GM12864 (cell line): ENCODE measurements around the gene C3.

Source experiments
- DNase-seq: peaks from one replicate; pipeline ENCODE4 v3.0.0-alpha.2; 2011; ENCODE audit warnings: low read depth
- H3K4me3 ChIP-seq: 2 replicates; pipeline ENCODE4 v1.5.1; 2011; ENCODE audit warnings: mild to moderate bottlenecking, low read depth, low read length, control low read depth
- TF ChIP-seq, protein P1 (sequence below): IDR thresholded peaks from 2 replicates; pipeline ENCODE4 v1.5.1; 2011; ENCODE audit warnings: low read depth, mild to moderate bottlenecking, moderate library complexity, low read length, control low read depth, inconsistent platforms; ENCODE audit errors: missing control alignments

The C3 gene

DNA sequence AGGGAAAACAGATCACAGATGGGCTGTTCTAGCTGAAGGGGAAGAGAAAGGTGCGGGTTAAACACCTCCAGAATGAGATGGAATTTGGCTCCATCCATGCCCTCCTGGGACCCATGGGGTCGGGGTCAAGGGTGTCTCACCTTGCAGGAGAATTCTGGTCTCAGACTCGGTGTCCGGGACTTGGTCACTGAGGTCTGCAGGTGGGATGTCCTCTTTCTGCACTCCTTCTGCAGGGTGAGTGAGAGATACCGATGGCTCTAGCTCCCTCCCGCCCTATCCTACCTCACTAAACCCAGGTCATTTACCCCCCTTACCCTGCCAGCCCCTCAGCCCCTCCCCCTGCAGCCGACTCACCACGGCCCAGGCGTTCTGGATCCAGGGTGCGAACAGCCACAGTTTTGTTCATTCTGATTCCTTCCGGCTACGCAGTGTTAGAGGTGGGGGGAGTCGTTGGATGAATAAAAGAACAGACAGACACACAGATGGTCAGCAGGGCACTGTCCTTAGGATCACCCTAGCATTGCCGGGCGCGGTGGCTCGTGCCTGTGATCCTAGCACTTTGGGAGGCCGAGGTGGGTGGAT, 24.1 kb downstream of the C3 start:
- no peak overlapping the region for H3K4me3 ChIP-seq
- TF ChIP-seq, protein P1, sequence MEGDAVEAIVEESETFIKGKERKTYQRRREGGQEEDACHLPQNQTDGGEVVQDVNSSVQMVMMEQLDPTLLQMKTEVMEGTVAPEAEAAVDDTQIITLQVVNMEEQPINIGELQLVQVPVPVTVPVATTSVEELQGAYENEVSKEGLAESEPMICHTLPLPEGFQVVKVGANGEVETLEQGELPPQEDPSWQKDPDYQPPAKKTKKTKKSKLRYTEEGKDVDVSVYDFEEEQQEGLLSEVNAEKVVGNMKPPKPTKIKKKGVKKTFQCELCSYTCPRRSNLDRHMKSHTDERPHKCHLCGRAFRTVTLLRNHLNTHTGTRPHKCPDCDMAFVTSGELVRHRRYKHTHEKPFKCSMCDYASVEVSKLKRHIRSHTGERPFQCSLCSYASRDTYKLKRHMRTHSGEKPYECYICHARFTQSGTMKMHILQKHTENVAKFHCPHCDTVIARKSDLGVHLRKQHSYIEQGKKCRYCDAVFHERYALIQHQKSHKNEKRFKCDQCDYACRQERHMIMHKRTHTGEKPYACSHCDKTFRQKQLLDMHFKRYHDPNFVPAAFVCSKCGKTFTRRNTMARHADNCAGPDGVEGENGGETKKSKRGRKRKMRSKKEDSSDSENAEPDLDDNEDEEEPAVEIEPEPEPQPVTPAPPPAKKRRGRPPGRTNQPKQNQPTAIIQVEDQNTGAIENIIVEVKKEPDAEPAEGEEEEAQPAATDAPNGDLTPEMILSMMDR, result no peak
- DNase-seq, result no peak

DNA sequence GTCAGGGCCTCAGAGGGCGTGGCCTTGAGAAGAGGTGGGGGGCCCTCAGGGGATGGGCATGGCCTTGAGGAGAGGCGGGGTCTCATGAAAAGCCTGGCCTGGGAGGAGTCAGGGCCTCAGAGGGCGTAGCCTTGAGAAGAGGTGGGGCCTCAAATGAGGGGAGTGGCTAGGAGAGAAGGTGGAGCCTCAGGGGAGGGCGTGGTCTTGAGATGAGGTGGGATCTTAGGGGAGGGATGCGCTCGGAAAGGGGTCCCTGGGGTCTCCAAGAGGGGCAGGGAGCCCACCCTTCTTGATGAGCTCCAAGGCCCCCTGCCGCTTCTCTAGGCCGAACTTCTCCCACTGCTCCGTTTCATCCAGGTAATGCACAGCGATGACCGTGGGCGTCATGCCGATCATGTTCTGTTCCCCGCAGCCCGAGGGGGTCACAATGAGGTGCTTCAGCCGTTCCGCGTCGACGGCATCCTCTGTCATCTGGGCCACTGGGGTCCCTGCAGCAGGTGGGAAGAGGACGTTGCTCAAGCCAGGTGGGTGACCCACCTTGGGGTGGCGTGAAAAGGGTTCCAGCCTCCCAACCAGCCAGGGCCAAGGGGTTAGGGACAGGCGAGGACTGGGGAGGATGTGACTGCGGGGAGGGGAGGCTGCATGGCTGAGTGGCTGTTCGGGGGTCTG, 26.2 kb downstream of the C3 start:
- no peak for DNase-seq
- TF ChIP-seq, protein P1, result no peak
- H3K4me3 ChIP-seq, result no peak overlapping the region

DNA sequence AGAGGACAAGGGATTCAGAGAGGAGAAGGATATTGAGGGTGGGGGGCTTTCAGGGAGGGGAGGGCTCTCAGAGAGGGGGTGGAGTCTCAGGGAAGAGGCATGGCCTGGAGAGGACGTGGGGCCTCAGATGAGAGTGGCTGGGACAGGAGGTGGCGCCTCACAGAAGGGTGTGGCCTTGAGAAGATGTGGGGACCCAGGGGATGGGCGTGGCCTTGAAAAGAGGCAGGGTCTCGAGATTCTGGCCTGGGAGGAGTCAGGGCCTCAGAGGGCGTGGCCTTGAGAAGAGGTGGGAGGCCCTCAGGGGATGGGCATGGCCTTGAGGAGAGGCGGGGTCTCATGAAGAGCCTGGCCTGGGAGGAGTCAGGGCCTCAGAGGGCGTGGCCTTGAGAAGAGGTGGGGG, 26.8 kb downstream of the C3 start:
- no peak for DNase-seq
- TF ChIP-seq, protein P1, result no peak
- H3K4me3 ChIP-seq, result no peak overlapping the region

DNA sequence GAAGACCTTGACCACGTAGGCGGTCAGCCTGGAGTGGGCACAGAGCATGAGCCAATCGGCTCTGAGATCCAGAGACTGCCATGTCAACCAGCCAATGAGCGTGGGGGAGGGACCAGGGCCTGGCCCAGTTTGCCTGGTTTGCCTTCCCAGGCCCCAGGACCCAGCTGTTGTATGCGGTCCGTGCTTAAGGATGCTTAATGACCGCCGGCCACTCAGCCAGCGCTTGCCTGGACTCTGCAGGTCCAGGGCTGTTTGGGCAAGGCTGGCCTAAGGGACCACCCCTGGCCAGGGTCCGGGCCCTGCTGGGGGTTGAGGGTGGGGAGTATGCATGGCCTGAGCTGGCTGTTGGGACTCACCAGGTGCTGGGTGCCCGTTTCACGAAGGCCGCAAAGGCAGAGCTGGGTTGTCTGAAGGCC, 27.4 kb downstream of the C3 start:
- TF ChIP-seq, protein P1, result no peak
- no peak overlapping the region for H3K4me3 ChIP-seq
- no peak for DNase-seq

DNA sequence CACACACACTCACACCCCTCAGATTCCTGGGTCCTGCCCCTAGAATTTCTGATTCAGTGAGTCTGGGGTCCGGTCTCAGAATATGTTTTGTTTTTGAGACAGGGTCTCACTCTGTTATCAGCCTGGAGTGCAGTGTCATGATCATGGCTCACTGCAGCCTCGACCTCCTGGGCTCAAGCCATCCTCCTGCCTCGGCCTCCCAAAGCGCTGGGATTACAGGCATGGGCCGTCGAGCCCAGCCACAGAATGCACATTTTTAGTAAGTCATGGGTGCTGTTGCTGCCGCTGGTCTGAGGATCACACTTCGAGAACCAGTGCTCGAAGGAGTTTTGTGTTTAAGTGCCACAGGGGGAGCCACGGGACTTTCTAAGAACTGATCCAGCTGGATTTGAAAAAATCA, 28.4 kb downstream of the C3 start:
- no peak overlapping the region for H3K4me3 ChIP-seq

DNA sequence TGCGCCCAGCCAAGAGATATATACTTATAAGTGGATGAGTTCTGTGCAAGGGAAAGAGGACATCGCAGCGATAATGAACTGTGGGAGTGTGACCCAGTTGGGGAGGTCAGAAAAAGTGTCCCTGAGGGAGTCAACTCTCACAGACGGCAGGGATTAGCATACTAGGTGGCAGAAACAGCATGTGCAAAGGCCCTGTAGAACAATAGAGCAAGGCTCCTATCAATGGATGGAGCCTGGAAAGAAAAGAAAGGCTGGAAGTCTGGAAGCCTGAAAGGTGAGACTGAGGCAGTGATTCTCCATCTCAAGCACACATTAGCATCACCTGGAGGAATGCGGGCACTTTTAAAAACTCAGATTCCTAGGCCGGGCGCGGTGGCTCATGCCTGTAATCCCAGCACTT, 29.1 kb downstream of the C3 start:
- DNase-seq, result no peak
- no peak overlapping the region for H3K4me3 ChIP-seq
- TF ChIP-seq, protein P1, result no peak

More for the DNA sequence above, 28.4 kb downstream of the C3 start:
- DNase-seq, result no peak
- TF ChIP-seq, protein P1, result no peak
